K562 (cell line): ENCODE measurements around the gene VWA5B1. TPM values are rescaled to one million over a fixed set of nuclear protein-coding genes. Genes with fewer than 3 reads are reported as not detected.

ENCODE experiments used
- ATAC-seq: fragments of 200-7000 bp; cut with Tn5 transposase; 3 replicates; pipeline ENCODE4 v1.9.1; 2020; ENCODE audit warnings: moderate library complexity
- BruUV-seq: library from RNA; stranded (reverse); fragments of 400-500 nt; replicated peaks from 2 replicates; lab custom pipeline; 2021; lab: Mats Ljungman, UMichigan
- CTCF ChIA-PET: fragments of 300-600 bp; formaldehyde crosslinking; extraction: SDS; loops from one replicate; lab custom pipeline; 2021; ENCODE audit warnings: low intra/inter-chr PET ratio; lab: Yijun Ruan, JAX
- POLR2A ChIA-PET: fragments of 300-600, 350-650 bp; sonication (Branson Sonifier 250); formaldehyde crosslinking; extraction: SDS; loops from one replicate; lab custom pipeline; 2021; ENCODE audit warnings: antibody characterized with exemption, inconsistent platforms; lab: Yijun Ruan, JAX
- DNase-seq, 4 experiments: peaks; one replicate each; pipeline versions ENCODE4 v3.0.0 to v3.0.0-alpha.2; 2011 to 2018; ENCODE audit warnings: low spot score in 3 of 4, mixed read lengths in 3 of 4; ENCODE audit errors: extremely low read depth in 1 of 4
- FAIRE-seq: peaks from 2 replicates; lab custom pipeline; 2011; peaks lifted over from hg19 to GRCh38; lab: Jason Lieb, UNC
- H2AFZ ChIP-seq: 2 replicates; pipeline ENCODE4 v1.6.0; 2011; ENCODE audit warnings: low read depth, low read length, control low read depth, inconsistent platforms
- H3K27ac ChIP-seq: fragments of 200-600 bp; 3 replicates; pipeline ENCODE4 v1.8.0; 2011; ENCODE audit warnings: low read depth, mild to moderate bottlenecking, control low read depth, inconsistent platforms, low read length, moderate library complexity, mixed read lengths; ENCODE audit errors: extremely low read depth
- H3K27me3 ChIP-seq, 2 experiments: fragments of 300-600 bp in 1 of 2; 2 replicates in 1 of 2; 3 replicates in 1 of 2; pipeline versions ENCODE4 v1.6.0 to v1.8.0; 2011; ENCODE audit warnings: inconsistent platforms in 2 of 2, low read length in 2 of 2, mild to moderate bottlenecking in 1 of 2, mixed read lengths in 1 of 2, moderate library complexity in 1 of 2; ENCODE audit not compliant: control insufficient read depth in 2 of 2, insufficient read depth in 2 of 2
- H3K36me3 ChIP-seq: fragments of 300-600 bp; 3 replicates; pipeline ENCODE4 v1.8.0; 2011; ENCODE audit warnings: mild to moderate bottlenecking, low read length, inconsistent platforms; ENCODE audit not compliant: control insufficient read depth, insufficient read depth
- H3K4me1 ChIP-seq, 2 experiments: fragments of 200-600 bp in 1 of 2; replicated peaks in 1 of 2; 2 replicates in 1 of 2; 3 replicates in 1 of 2; pipeline versions ENCODE4 v1.5.1 to v1.8.0; 2011; ENCODE audit warnings: inconsistent platforms in 2 of 2, low read length in 2 of 2, mild to moderate bottlenecking in 1 of 2, mixed read lengths in 1 of 2, moderate library complexity in 1 of 2; ENCODE audit not compliant: control insufficient read depth in 2 of 2, insufficient read depth in 2 of 2
- H3K4me2 ChIP-seq: 2 replicates; pipeline ENCODE4 v1.6.1; 2011; ENCODE audit warnings: low read length, control low read depth, inconsistent platforms, mixed read lengths; ENCODE audit not compliant: insufficient read depth
- H3K4me3 ChIP-seq: fragments of 200-600 bp; sonication (generic), shearing (Covaris generic); 2 replicates; pipeline ENCODE4 v1.5.1; 2016; ENCODE audit warnings: control low read depth, inconsistent platforms
- H3K79me2 ChIP-seq: fragments of 200-600 bp; 3 replicates; pipeline ENCODE4 v1.8.0; 2011; ENCODE audit warnings: low read length, inconsistent platforms; ENCODE audit not compliant: control insufficient read depth, insufficient read depth
- H3K9ac ChIP-seq, 2 experiments: 2 replicates each; pipeline versions ENCODE4 v1.6.0 to v1.6.1; 2011; ENCODE audit warnings: low read depth in 2 of 2, low read length in 2 of 2, control low read depth in 1 of 2, inconsistent platforms in 1 of 2, mild to moderate bottlenecking in 1 of 2, mixed read lengths in 1 of 2; ENCODE audit not compliant: insufficient read depth in 1 of 2
- H3K9me1 ChIP-seq: one replicate; pipeline ENCODE4 v1.6.0; 2011; ENCODE audit warnings: inconsistent platforms, mild to moderate bottlenecking, low read length, moderate library complexity; ENCODE audit not compliant: control insufficient read depth, insufficient read depth
- H3K9me3 ChIP-seq: replicated peaks from 2 replicates; pipeline ENCODE4 v1.5.1; 2011; ENCODE audit warnings: low read depth, low read length, inconsistent platforms; ENCODE audit not compliant: control insufficient read depth, insufficient read depth
- H4K20me1 ChIP-seq: replicated peaks from 2 replicates; pipeline ENCODE4 v1.6.1; 2011; ENCODE audit warnings: low read length, inconsistent platforms, mixed read lengths; ENCODE audit not compliant: control insufficient read depth, insufficient read depth
- NCOA1 ChIP-seq: fragments of 450-650 bp; IDR thresholded peaks from 2 replicates; pipeline ENCODE4 v1.6.1; 2016; ENCODE audit warnings: low read depth
- NFRKB ChIP-seq: fragments of 450-650 bp; IDR thresholded peaks from 2 replicates; pipeline ENCODE4 v1.6.1; 2016; ENCODE audit warnings: low read depth
- TAF15 ChIP-seq: fragments of 200-400 bp; formaldehyde crosslinking; IDR thresholded peaks from 2 replicates; pipeline ENCODE4 v1.6.1; 2017; ENCODE audit warnings: mild to moderate bottlenecking, low read depth, low read length, moderate library complexity
- ZNF184 ChIP-seq: sonication (generic); formaldehyde crosslinking; IDR thresholded peaks from 2 replicates; pipeline ENCODE4 v1.5.0; 2020; ENCODE audit warnings: missing genetic modification reagents
- WGBS: fragments of 100-300 bp; shearing (Covaris generic); methylation state at CpG from one replicate; pipeline ENCODE4 v1.1.6; 2016; ENCODE audit warnings: low coverage, mixed read lengths; ENCODE audit not compliant: insufficient coverage; ENCODE audit errors: missing lambda C conversion rate; 5-methylcytosine and 5-hydroxymethylcytosine counted together
- in situ Hi-C: fragments of 300-500 bp; cut with MboI; formaldehyde crosslinking; loops from 4 replicates; pipeline ENCODE4 v1.15.0; 2018; ENCODE audit warnings: inconsistent platforms, mixed read lengths
- intact Hi-C: fragments of 100-400 bp; cut with micrococcal nuclease; formaldehyde crosslinking; loops from 2 replicates; pipeline ENCODE4 v1.14.2; 2022
- polyA plus RNA-seq, 8 experiments: library from polyadenylated mRNA; depleted of rRNA in 4 of 8; stranded (reverse) in 5 of 8; unstranded in 3 of 8; fragments of >200 nt; fragmentation: Nextera tagmentation in 2 of 8; fragmentation: Illumina TruSeq in 1 of 8; extraction: Ambion mirVana in 2 of 8; extraction: Trizol in 1 of 8; gene quantifications; 2 replicates each; pipeline versions ENCODE4 v1.2.1 to v1.2.3, GENCODE V29; 2011 to 2014; ENCODE audit warnings: inconsistent platforms in 1 of 8, missing spikeins in 1 of 8
- total RNA-seq, 7 experiments: library from RNA; depleted of rRNA in 6 of 7; stranded (reverse); fragments of >200 nt in 6 of 7; fragmentation: Illumina TruSeq in 2 of 7; extraction: Trizol in 2 of 7; gene quantifications; 2 replicates each; pipeline versions ENCODE4 v1.2.1 to v1.2.3, GENCODE V29; 2011 to 2021; ENCODE audit warnings: low replicate concordance in 1 of 7
- TF ChIP-seq, protein P1 (sequence below), 2 experiments: fragments of 450-650 bp; IDR thresholded peaks; 2 replicates each; pipeline ENCODE4 v1.6.1; 2016; ENCODE audit warnings: mild to moderate bottlenecking in 2 of 2, borderline replicate concordance in 1 of 2, low read depth in 1 of 2, moderate library complexity in 1 of 2
- TF ChIP-seq, protein P2 (sequence below): fragments of 250-450 bp; sonication (Bioruptor Pico); IDR thresholded peaks from 2 replicates; pipeline ENCODE4 v1.5.0; 2021
- TF ChIP-seq, protein P3 (sequence below): fragments of 250-450 bp; sonication (Bioruptor Pico); IDR thresholded peaks from 2 replicates; pipeline ENCODE4 v1.8.0; 2022; ENCODE audit warnings: inconsistent platforms, mild to moderate bottlenecking, moderate library complexity, borderline replicate concordance

The VWA5B1 gene
- total and polyA plus RNA-seq, 9 of the 15 experiments (the other 6 are each of a cell fraction or from before 2014, with no cell fraction given): not detected

DNA sequence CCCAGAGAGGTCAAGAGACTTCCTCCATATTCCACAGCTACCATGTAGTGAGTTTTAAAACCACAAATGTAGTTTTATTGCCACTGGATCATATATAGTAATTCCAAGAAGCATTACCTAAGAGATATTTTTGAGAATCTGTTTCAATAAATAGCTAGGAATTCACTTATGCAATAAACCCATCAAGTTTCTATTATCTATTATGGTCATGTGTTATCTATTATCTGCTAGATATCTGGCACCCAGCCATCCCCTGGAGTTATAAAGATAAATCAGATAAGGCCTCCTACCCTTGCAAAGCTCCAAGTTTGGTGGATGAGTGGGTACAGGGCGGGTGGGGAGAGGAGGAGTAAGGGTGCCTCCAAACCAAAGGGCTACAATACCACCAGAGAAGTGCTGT is 10.3 kb upstream of the VWA5B1 start:
- Histone ChIP-seq H3K9me3 (no peaks in the 10 kb centered on the region), H3K27ac (no peak overlapping the region), H3K4me3 (no peak overlapping the region), H3K9me1 (no peaks in the 10 kb centered on the region), H3K4me2 (no peak overlapping the region), H3K27me3 (peaks cover 19 to 40% of the 10 kb centered on the region in 2 experiments; a peak in 4 of 5 replicates), H3K36me3 (no peaks in the 10 kb centered on the region)
- DNase-seq: no peak
- POLR2A ChIA-PET: interaction anchor here (0.7 kb wide), 1 partner anchor 1007 kb away, joined by 3 read pairs; no protein-coding TSS in a partner anchor
- TF ChIP-seq, protein P1, sequence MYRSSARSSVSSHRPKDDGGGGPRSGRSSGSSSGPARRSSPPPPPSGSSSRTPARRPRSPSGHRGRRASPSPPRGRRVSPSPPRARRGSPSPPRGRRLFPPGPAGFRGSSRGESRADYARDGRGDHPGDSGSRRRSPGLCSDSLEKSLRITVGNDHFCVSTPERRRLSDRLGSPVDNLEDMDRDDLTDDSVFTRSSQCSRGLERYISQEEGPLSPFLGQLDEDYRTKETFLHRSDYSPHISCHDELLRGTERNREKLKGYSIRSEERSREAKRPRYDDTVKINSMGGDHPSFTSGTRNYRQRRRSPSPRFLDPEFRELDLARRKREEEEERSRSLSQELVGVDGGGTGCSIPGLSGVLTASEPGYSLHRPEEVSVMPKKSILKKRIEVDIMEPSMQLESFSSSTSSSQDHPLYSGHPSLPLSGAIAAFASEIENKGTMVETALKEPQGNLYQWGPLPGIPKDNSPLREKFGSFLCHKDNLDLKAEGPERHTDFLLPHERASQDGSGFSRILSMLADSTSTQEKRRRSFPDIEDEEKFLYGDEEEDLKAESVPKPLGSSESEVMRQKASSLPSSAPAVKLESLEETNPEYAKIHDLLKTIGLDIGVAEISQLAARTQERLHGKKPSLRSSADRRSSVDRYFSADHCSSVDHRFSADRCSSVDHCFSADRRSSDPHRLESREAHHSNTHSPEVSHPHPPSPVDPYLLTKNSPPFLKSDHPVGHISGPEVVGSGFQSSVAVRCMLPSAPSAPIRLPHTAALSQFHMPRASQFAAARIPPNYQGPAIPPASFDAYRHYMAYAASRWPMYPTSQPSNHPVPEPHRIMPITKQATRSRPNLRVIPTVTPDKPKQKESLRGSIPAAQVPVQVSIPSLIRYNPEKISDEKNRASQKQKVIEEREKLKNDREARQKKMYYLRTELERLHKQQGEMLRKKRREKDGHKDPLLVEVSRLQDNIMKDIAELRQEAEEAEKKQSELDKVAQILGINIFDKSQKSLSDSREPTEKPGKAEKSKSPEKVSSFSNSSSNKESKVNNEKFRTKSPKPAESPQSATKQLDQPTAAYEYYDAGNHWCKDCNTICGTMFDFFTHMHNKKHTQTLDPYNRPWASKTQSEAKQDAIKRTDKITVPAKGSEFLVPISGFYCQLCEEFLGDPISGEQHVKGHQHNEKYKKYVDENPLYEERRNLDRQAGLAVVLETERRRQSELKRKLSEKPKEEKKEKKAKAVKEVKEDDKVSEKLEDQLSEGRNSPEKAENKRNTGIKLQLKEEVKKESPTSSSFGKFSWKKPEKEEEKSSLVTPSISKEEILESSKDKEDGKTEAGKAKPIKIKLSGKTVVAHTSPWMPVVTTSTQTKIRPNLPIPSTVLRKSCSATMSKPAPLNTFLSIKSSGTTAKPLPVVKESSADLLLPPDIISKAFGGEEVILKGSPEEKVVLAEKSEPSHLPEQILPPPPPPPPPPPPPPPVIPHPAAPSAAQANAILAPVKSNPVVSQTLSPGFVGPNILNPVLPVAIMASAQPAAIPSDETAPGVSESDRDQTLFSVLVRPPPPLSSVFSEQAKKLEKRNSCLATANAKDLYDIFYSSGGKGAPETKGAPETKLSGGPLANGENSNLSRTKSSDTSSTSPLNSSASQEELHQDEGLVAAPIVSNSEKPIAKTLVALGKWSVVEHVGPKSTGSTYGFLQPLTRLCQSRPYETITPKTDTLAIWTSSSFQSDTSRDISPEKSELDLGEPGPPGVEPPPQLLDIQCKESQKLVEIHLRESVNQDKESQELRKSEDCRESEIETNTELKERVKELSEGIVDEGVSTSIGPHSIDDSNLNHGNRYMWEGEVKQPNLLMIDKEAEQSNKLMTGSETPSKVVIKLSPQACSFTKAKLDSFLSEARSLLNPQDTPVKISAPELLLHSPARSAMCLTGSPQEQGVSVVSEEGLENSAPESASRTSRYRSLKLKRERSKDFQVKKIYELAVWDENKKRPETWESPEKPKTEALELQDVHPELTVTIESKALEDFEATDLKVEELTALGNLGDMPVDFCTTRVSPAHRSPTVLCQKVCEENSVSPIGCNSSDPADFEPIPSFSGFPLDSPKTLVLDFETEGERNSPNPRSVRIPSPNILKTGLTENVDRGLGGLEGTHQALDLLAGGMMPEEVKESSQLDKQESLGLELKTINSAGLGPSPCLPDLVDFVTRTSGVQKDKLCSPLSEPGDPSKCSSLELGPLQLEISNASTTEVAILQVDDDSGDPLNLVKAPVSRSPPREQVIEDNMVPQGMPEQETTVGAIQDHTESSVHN (IDR thresholded peaks at IDR 0.05; ENCODE audit: borderline replicate concordance in 1 of 2, low read depth in 1 of 2): no peak
- TF ChIP-seq NFRKB (no peak), NCOA1 (no peak), TAF15 (no peak), ZNF184 (CRISPR knock-in tag) (no peak)
- TF ChIP-seq, protein P2, sequence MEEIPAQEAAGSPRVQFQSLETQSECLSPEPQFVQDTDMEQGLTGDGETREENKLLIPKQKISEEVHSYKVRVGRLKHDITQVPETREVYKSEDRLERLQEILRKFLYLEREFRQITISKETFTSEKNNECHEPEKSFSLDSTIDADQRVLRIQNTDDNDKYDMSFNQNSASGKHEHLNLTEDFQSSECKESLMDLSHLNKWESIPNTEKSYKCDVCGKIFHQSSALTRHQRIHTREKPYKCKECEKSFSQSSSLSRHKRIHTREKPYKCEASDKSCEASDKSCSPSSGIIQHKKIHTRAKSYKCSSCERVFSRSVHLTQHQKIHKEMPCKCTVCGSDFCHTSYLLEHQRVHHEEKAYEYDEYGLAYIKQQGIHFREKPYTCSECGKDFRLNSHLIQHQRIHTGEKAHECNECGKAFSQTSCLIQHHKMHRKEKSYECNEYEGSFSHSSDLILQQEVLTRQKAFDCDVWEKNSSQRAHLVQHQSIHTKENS: no peak
- TF ChIP-seq, protein P3, sequence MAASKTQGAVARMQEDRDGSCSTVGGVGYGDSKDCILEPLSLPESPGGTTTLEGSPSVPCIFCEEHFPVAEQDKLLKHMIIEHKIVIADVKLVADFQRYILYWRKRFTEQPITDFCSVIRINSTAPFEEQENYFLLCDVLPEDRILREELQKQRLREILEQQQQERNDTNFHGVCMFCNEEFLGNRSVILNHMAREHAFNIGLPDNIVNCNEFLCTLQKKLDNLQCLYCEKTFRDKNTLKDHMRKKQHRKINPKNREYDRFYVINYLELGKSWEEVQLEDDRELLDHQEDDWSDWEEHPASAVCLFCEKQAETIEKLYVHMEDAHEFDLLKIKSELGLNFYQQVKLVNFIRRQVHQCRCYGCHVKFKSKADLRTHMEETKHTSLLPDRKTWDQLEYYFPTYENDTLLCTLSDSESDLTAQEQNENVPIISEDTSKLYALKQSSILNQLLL (CRISPR knock-in tag): no peak
- TF ChIP-seq, all 486 proteins: peak for 0
- H3K9ac ChIP-seq: no peak overlapping the region
- no peaks in the 10 kb centered on the region for H3K79me2 ChIP-seq
- no peak for FAIRE-seq
- H4K20me1 ChIP-seq: no peaks in the 10 kb centered on the region
- CTCF ChIA-PET: no interaction called here
- 11% methylated on average over 1 of the region's 1 CpG for WGBS
- in situ Hi-C loops (no loop called here), intact Hi-C loops (no loop called here)
- no TSS peak for BruUV-seq
- ATAC-seq: no peak
- H2AFZ ChIP-seq: no peak overlapping the region
- H3K4me1 ChIP-seq: no peaks in the 10 kb centered on the region
